Stomach (tissue), 9 donors: ENCODE data around the gene ERCC5. TPM values are rescaled to one million over a fixed set of nuclear protein-coding genes. Genes with fewer than 3 reads are reported as not detected.

ENCODE experiments used
- DNase-seq, 2 donors: peaks; one replicate each; pipeline versions ENCODE4 v3.0.0 to v3.0.0-alpha.2; 2013 to 2019
- H3K27ac ChIP-seq, 5 donors: fragments of 200-600 bp in 4 of 5; sonication (generic) in 4 of 5; one replicate each; pipeline ENCODE4 v1.5.1; 2013 to 2019; ENCODE audit warnings: mild to moderate bottlenecking in 1 of 5, moderate library complexity in 1 of 5
- H3K27me3 ChIP-seq, 3 donors: fragments of 200-600 bp; sonication (generic); one replicate each; pipeline ENCODE4 v1.5.1; 2017 to 2019; ENCODE audit warnings: mixed run types in 1 of 3
- H3K36me3 ChIP-seq, 4 donors: fragments of 200-600 bp; sonication (generic); 1 replicate in 3 of 4; 2 replicates in 1 of 4; pipeline ENCODE4 v1.5.1; 2016 to 2019
- H3K4me1 ChIP-seq, 4 donors: fragments of 200-600 bp; sonication (generic); one replicate each; pipeline ENCODE4 v1.5.1; 2016 to 2019
- H3K4me3 ChIP-seq, 4 donors: fragments of 200-600 bp; sonication (generic) in 3 of 4; one replicate each; pipeline ENCODE4 v1.5.1; 2016 to 2019; ENCODE audit warnings: mild to moderate bottlenecking in 1 of 4
- H3K9me3 ChIP-seq, 4 donors: fragments of 200-600 bp; sonication (generic); one replicate each; pipeline ENCODE4 v1.5.1; 2016 to 2019
- EP300 ChIP-seq: sonication (generic); formaldehyde crosslinking; IDR thresholded peaks from one replicate; pipeline ENCODE4 v1.6.1; 2017; ENCODE audit warnings: antibody characterized with exemption
- POLR2A ChIP-seq, 4 donors: fragments of 450-650 bp; IDR thresholded peaks; one replicate each; pipeline ENCODE4 v1.6.1; 2016; ENCODE audit warnings: antibody characterized with exemption in 4 of 4, control low read depth in 2 of 4, mild to moderate bottlenecking in 1 of 4, moderate library complexity in 1 of 4
- POLR2AphosphoS5 ChIP-seq, 3 donors: sonication (generic); formaldehyde crosslinking; IDR thresholded peaks; one replicate each; pipeline ENCODE4 v1.6.1; 2016; ENCODE audit warnings: antibody characterized with exemption in 3 of 3
- WGBS, 5 donors: extraction: QIAGEN DNeasy Blood & Tissue Kit in 3 of 5; methylation state at CpG; one replicate each; pipeline versions ENCODE4 v1.1.5 to v1.1.7; 2013 to 2018; 5-methylcytosine and 5-hydroxymethylcytosine counted together
- intact Hi-C: fragments of 100-400 bp; cut with DNase I; formaldehyde crosslinking; loops from one replicate; pipeline ENCODE4 v1.15.1; 2023; ENCODE audit warnings: low total_unique reads
- polyA plus RNA-seq, 3 donors: library from polyadenylated mRNA; stranded (reverse); fragments of 200-250 nt; gene quantifications; one replicate each; pipeline ENCODE4 v1.2.3, GENCODE V29; 2013
- total RNA-seq, 5 donors: library from RNA; depleted of rRNA; stranded (reverse); fragments of >200 nt; gene quantifications; one replicate each; pipeline versions ENCODE4 v1.1.0 to v1.2.3, GENCODE V29; 2014 to 2016
- TF ChIP-seq, protein P1 (sequence below), 7 experiments: fragments of 450-650 bp in 4 of 7; fragments of 200-600 bp in 3 of 7; sonication (generic) in 3 of 7; IDR thresholded peaks; one replicate each; pipeline ENCODE4 v1.5.1; 2016 to 2019; ENCODE audit warnings: antibody characterized with exemption in 7 of 7, control low read depth in 2 of 7, mild to moderate bottlenecking in 1 of 7
- donor health status: healthy with polysubstance abuse.
- donor health status: Bipolar disorder and iron deficiency.
- donor health status: healthy.

The ERCC5 gene
- total and polyA plus RNA-seq, 8 donors, result 36.7 to 348 (median 56.3) TPM

DNA sequence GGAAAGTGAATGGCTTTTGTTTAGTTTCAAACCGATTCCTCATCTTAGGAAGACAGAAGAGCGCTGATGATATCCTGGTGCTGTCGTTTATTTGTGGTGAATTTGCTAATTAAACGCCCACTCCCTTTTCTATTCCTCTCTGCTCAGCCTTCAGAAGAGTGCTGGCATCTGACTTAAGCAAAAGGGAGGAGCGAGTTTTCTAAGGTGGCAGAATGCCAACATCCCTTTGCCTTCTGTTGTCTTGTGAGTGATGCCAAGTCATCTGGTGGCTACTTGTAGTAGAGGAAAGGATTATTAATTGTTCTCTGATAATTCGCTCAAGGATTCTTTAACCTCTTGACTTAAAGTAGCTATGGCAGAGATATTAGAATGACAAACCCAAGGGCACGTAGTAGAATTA is 68.1 kb downstream of the ERCC5 start:
- no peak overlapping the region for H3K27ac ChIP-seq
- TF ChIP-seq, protein P1, sequence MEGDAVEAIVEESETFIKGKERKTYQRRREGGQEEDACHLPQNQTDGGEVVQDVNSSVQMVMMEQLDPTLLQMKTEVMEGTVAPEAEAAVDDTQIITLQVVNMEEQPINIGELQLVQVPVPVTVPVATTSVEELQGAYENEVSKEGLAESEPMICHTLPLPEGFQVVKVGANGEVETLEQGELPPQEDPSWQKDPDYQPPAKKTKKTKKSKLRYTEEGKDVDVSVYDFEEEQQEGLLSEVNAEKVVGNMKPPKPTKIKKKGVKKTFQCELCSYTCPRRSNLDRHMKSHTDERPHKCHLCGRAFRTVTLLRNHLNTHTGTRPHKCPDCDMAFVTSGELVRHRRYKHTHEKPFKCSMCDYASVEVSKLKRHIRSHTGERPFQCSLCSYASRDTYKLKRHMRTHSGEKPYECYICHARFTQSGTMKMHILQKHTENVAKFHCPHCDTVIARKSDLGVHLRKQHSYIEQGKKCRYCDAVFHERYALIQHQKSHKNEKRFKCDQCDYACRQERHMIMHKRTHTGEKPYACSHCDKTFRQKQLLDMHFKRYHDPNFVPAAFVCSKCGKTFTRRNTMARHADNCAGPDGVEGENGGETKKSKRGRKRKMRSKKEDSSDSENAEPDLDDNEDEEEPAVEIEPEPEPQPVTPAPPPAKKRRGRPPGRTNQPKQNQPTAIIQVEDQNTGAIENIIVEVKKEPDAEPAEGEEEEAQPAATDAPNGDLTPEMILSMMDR (IDR thresholded peaks at IDR 0.05), result no peak
- TF ChIP-seq EP300 (no peak), POLR2AphosphoS5 (IDR thresholded peaks at IDR 0.05) (no peak), POLR2A (IDR thresholded peaks at IDR 0.05) (no peak)
- H3K9me3 ChIP-seq, result no peaks in the 10 kb centered on the region
- H3K4me3 ChIP-seq, result no peak overlapping the region
- intact Hi-C loops, result no loop called here
- no peaks in the 10 kb centered on the region for H3K27me3 ChIP-seq
- peaks cover 0 to 15% (median 6%) of the 10 kb centered on the region in 4 donors for H3K4me1 ChIP-seq
- DNase-seq, result peak; percentile 53 to 67
- no peaks in the 10 kb centered on the region for H3K36me3 ChIP-seq
- WGBS, 5 donors, result 22 to 30% (median 27%) methylated on average over 7 of the region's 7 CpGs

DNA sequence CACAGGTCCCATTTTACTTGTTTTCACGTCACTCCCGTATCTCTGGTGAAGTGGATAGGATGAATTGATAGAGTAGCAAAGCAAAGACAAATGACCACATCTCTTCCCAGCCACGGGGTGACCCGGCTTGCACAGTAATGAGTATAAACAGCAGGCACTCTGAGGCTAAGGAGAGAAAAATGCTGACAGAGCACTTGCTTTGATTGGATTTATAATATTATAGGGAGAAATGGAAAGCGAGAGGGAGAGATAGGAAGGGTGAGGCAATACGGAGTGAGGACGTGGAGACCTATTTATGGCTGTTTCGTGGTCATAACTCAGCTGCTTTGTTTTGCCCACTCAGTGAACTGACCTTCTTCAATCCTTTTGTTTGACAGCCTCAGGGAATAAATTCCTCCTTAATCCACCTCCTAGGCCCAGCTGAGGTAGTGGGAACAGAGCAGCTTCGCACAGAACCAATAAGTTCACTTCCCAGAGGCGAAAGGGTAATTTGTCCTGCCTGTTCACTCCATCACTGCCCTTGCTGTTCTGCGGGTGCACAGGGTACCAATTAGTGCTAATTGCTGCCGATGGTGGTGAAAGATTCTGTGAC is 68.6 kb downstream of the ERCC5 start:
- H3K9me3 ChIP-seq, result no peaks in the 10 kb centered on the region
- H3K4me3 ChIP-seq, result no peak overlapping the region
- intact Hi-C loops, result no loop called here
- 60 to 74% (median 62%) methylated on average over 12 of the region's 12 CpGs for WGBS, 5 donors
- H3K4me1 ChIP-seq, result peaks cover 0 to 15% (median 6%) of the 10 kb centered on the region in 4 donors
- TF ChIP-seq, protein P1 (IDR thresholded peaks at IDR 0.05), result no peak
- DNase-seq, result no peak
- no peak overlapping the region for H3K27ac ChIP-seq
- no peaks in the 10 kb centered on the region for H3K27me3 ChIP-seq
- no peaks in the 10 kb centered on the region for H3K36me3 ChIP-seq

DNA sequence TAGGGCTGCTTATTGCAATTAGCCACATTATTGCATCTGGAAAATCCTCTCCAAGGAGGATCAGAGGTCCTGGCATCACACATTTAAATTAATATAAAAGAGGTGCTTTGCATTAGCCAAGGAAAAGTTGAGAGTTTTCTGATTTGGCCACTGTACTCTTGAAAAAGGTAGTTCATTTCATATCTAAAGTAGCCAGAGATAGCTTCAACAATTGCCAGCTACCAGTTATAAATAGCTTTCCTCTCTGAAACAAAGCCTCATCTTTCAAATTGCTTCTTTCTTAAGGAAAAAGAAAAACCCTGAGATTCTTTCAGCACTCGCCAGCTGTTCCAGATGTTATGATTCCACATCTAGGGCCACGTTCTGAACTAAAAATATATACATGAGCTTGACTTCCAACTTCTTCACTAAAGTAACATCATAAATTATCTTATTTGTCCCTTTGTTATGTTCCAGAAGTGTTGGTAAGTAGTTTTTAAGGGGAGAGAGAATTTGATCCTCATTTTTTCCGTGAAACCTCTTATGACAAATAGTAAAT is 69.6 kb downstream of the ERCC5 start:
- no peaks in the 10 kb centered on the region for H3K36me3 ChIP-seq
- TF ChIP-seq, protein P1 (IDR thresholded peaks at IDR 0.05), result no peak
- TF ChIP-seq POLR2AphosphoS5 (IDR thresholded peaks at IDR 0.05) (no peak), EP300 (no peak), POLR2A (IDR thresholded peaks at IDR 0.05) (no peak)
- DNase-seq, result no peak
- H3K9me3 ChIP-seq, result no peaks in the 10 kb centered on the region
- no peak overlapping the region for H3K4me3 ChIP-seq
- H3K4me1 ChIP-seq, result peaks cover 0 to 15% (median 6%) of the 10 kb centered on the region in 4 donors
- no peak overlapping the region for H3K27ac ChIP-seq
- intact Hi-C loops, result no loop called here
- 55 to 70% (median 62%) methylated on average over 3 of the region's 3 CpGs for WGBS, 5 donors
- H3K27me3 ChIP-seq, result no peaks in the 10 kb centered on the region

DNA sequence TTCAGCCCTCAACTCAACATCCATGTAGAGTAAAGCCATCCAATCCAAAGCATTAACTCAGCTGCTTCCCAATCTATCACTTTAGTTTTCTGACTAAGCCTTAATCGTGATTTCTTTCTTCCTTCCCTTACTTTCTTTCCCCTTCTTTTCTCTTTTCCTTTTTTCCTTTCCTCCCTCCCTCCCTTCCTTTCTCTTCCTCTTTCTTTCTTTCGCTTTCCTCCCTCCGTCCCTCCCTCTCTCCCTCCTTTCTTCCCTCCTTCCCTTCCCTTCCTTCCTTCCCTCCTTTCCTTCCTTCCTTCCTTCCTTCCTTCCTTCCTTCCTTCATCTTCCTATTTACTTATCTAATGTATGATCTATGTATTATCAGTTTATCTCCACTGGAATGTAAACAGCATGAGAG is 71.2 kb downstream of the ERCC5 start:
- TF ChIP-seq, protein P1 (IDR thresholded peaks at IDR 0.05), result no peak
- TF ChIP-seq POLR2AphosphoS5 (IDR thresholded peaks at IDR 0.05) (no peak), POLR2A (IDR thresholded peaks at IDR 0.05) (no peak), EP300 (no peak)
- 79 to 83% (median 81%) methylated on average over 3 of the region's 3 CpGs for WGBS, 5 donors

More for the DNA sequence above, 71.2 kb downstream of the ERCC5 start:
- Histone ChIP-seq H3K4me1 (peaks cover 0 to 15% (median 6%) of the 10 kb centered on the region in 4 donors), H3K27ac (no peak overlapping the region), H3K9me3 (no peaks in the 10 kb centered on the region), H3K36me3 (no peaks in the 10 kb centered on the region), H3K4me3 (no peak overlapping the region), H3K27me3 (no peaks in the 10 kb centered on the region)
- intact Hi-C loops, result no loop called here
- no peak for DNase-seq
